BJ (cell line): ENCODE data around the gene BICD2. TPM values are rescaled to one million over a fixed set of nuclear protein-coding genes. Genes with fewer than 3 reads are reported as not detected.
A peak's percentile ranks its signal among the peaks of the same experiment; 100 is the strongest.

Experiments
- CTCF ChIA-PET: fragments of 350-600 bp; formaldehyde crosslinking; extraction: SDS; loops from one replicate; lab custom pipeline; 2021; ENCODE audit warnings: antibody characterized with exemption, inconsistent platforms; lab: Yijun Ruan, JAX
- POLR2A ChIA-PET: fragments of 300-600 bp; sonication (Branson Sonifier 250); formaldehyde crosslinking; extraction: SDS; loops from one replicate; lab custom pipeline; 2021; ENCODE audit warnings: antibody characterized with exemption; lab: Charles Lee
- DNase-seq: peaks from one replicate; pipeline ENCODE4 v3.0.0-alpha.2; 2011; ENCODE audit warnings: low read depth
- H3K27me3 ChIP-seq: 2 replicates; pipeline ENCODE4 v1.6.0; 2011; ENCODE audit warnings: low read length; ENCODE audit not compliant: control insufficient read depth, insufficient read depth
- H3K36me3 ChIP-seq: 2 replicates; pipeline ENCODE4 v1.5.1; 2011; ENCODE audit warnings: low read length; ENCODE audit not compliant: control insufficient read depth, insufficient read depth
- H3K4me3 ChIP-seq: 2 replicates; pipeline ENCODE4 v1.5.1; 2011; ENCODE audit warnings: low read depth, mild to moderate bottlenecking, control low read depth, low read length
- polyA plus RNA-seq: library from polyadenylated mRNA; depleted of rRNA; stranded (reverse); fragments of >200 nt; gene quantifications from 2 replicates; pipeline ENCODE4 v1.2.3, GENCODE V29; 2011
- TF ChIP-seq, protein P1 (sequence below): IDR thresholded peaks from 2 replicates; pipeline ENCODE4 v1.5.1; 2011; ENCODE audit warnings: low read depth, mild to moderate bottlenecking, control low read depth, inconsistent platforms, low read length, moderate library complexity; ENCODE audit not compliant: insufficient read depth

Gene BICD2
- polyA plus RNA-seq, 1 experiment: 11.6 TPM

- ChIA-PET POLR2A (no interaction called here), CTCF (interaction anchor here (0.6 to 2.3 kb wide), 11 partner anchors 9 to 94 kb away, joined by 3 to 17 read pairs (median 3); no protein-coding TSS in a partner anchor)
- DNase-seq: peak; percentile 86
- H3K4me3 ChIP-seq: peak overlapping the region; percentile 89
- TF ChIP-seq, protein P1, sequence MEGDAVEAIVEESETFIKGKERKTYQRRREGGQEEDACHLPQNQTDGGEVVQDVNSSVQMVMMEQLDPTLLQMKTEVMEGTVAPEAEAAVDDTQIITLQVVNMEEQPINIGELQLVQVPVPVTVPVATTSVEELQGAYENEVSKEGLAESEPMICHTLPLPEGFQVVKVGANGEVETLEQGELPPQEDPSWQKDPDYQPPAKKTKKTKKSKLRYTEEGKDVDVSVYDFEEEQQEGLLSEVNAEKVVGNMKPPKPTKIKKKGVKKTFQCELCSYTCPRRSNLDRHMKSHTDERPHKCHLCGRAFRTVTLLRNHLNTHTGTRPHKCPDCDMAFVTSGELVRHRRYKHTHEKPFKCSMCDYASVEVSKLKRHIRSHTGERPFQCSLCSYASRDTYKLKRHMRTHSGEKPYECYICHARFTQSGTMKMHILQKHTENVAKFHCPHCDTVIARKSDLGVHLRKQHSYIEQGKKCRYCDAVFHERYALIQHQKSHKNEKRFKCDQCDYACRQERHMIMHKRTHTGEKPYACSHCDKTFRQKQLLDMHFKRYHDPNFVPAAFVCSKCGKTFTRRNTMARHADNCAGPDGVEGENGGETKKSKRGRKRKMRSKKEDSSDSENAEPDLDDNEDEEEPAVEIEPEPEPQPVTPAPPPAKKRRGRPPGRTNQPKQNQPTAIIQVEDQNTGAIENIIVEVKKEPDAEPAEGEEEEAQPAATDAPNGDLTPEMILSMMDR: peak; percentile 99
- H3K27me3 ChIP-seq: no peaks in the 10 kb centered on the region; the same call in 1 of the 2 replicates
- no peaks in the 10 kb centered on the region for H3K36me3 ChIP-seq
These were observed 629 bp upstream of the BICD2 start for GRCh38 chr9:92764988-92765936.

DNA sequence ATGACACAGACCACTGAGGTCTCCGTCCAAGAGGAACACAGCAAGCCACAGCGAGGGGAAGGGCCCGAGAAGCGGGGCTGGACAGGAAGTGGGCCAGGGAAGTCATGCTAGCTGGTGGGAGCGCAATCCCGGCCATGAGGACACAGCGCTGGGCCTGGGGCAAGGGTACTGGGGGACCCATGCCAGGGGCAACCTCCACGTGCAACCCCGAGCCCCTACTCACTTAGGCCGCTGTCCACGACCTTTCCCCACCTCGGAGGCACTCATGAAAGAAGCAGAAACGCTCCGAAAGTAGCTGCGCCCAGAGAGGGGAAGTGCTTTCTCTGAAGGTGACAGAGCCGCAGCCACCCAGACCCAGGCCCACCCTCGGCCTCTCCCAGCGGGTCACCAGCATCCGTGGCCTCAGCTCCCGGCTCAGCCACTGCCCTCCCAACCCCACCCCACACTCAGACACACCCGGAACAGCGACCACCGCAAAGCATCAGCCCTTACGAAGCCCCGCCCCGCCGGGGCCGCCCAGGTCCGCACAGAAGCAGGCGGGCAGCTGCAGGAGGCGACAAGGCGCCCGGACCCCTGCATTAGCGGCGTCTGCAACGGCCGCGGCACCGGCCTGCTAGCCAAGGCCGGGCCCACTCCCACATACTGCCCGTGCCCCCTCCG is 782 bp downstream of the BICD2 start:
- TF ChIP-seq, protein P1: no peak
- Histone ChIP-seq H3K4me3 (peak overlapping the region; percentile 97), H3K36me3 (no peaks in the 10 kb centered on the region), H3K27me3 (no peaks in the 10 kb centered on the region; the same call in 1 of the 2 replicates)
- CTCF ChIA-PET: interaction anchor here (0.7 to 2.3 kb wide), 5 partner anchors 10 to 47 kb away, joined by 3 to 17 read pairs (median 4); no protein-coding TSS in a partner anchor
- POLR2A ChIA-PET: no interaction called here
- no peak for DNase-seq

DNA sequence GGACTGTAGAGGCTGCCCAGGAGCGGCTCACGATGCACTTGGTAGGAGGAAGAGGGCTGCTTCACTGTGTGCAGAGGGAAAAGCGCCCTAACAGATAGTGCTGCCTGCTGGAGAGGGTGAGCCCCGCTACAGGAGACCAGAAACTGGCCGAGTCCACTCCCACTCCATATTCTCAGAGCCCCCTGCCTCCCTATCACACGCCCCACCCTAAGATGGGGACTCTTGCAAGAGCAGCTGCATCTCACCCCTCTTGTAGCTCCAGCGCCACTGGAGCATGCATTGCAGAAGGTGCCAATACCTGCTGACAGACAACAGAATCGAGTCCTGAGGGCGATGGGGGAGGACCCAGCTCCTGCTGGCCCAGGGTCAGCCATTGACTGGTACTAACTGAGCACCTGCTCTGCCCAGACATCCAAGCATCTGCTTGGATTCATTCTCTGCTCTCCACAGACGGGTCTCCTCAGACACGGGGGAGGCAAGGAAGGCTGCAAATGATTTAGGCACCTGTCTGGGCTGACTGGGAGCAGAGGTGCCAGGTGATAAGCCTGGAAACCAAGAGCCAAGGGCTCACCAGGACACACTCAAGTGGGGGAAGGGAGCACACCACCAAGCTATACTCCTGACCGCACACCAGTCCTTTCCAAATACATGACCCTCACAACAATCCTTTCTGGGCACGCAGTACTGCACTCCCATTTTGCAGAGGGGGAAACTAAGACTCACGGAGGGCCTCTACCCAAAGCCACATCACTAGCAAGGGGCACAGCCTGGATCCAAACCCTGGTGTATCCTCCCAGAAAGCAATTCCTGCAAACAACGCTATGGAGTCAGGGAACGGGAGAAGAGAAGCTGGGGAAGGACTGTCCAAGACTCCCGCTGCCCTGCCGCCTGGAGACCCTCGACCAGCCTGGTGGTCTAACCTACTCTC is 1.6 kb downstream of the BICD2 start:
- no peak for DNase-seq
- TF ChIP-seq, protein P1: no peak
- ChIA-PET CTCF (interaction anchor here (0.7 to 2.3 kb wide), 4 partner anchors 9 to 46 kb away, joined by 3 to 17 read pairs (median 4); no protein-coding TSS in a partner anchor), POLR2A (no interaction called here)
- no peaks in the 10 kb centered on the region for H3K36me3 ChIP-seq
- H3K27me3 ChIP-seq: no peaks in the 10 kb centered on the region
- peak overlapping the region; percentile 97 for H3K4me3 ChIP-seq

DNA sequence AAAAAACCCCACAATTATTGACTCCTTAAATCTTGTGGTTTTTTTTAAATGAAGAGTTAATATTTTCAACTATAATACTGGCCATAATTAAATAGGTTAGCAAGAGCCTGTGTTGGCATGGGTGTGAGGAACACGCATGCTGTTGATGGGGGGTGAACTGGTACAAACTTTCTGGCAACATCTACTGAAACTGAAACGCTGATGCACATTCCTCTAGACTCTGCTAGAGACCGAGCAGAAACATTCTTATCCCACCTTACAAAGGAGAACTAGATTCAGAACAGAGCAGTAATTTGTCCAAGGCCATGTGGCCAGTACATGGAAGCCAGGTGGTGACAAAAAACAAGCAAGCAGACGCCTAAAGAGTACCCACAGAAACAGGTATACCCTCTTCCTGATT is 2.4 kb downstream of the BICD2 start:
- CTCF ChIA-PET: no interaction called here
- Histone ChIP-seq H3K4me3 (no peak overlapping the region), H3K36me3 (no peaks in the 10 kb centered on the region), H3K27me3 (no peaks in the 10 kb centered on the region)
- DNase-seq: no peak
- TF ChIP-seq, protein P1: no peak
- POLR2A ChIA-PET: no interaction called here
